Suprapubic skin (tissue), 4 donors: ENCODE results near the gene OTOF. TPM values are rescaled to one million over a fixed set of nuclear protein-coding genes. Genes with fewer than 3 reads are reported as not detected.

Source experiments
- DNase-seq, 2 donors: peaks; one replicate each; pipeline ENCODE4 v3.0.0-alpha.2; 2019; ENCODE audit warnings: low spot score in 2 of 2
- H3K27ac ChIP-seq: fragments of 200-600 bp; sonication (generic); one replicate; pipeline ENCODE4 v1.5.1; 2019
- H3K27me3 ChIP-seq: fragments of 200-600 bp; sonication (generic); one replicate; pipeline ENCODE4 v1.5.1; 2019
- H3K36me3 ChIP-seq: fragments of 200-600 bp; sonication (generic); one replicate; pipeline ENCODE4 v1.5.1; 2019
- H3K4me1 ChIP-seq: fragments of 200-600 bp; sonication (generic); one replicate; pipeline ENCODE4 v1.5.1; 2019
- H3K4me3 ChIP-seq: fragments of 200-600 bp; sonication (generic); one replicate; pipeline ENCODE4 v1.5.1; 2019; ENCODE audit warnings: mild to moderate bottlenecking
- H3K9me3 ChIP-seq: fragments of 200-600 bp; sonication (generic); one replicate; pipeline ENCODE4 v1.5.1; 2019
- EP300 ChIP-seq: sonication (generic); formaldehyde crosslinking; IDR thresholded peaks from one replicate; pipeline ENCODE4 v1.6.1; 2017; ENCODE audit warnings: antibody characterized with exemption
- POLR2A ChIP-seq, 2 donors: fragments of 450-650 bp; IDR thresholded peaks; one replicate each; pipeline ENCODE4 v1.6.1; 2017; ENCODE audit warnings: antibody characterized with exemption in 2 of 2, mild to moderate bottlenecking in 2 of 2, moderate library complexity in 2 of 2
- POLR2AphosphoS5 ChIP-seq, 3 donors: sonication (generic); formaldehyde crosslinking; IDR thresholded peaks; one replicate each; pipeline ENCODE4 v1.6.1; 2017; ENCODE audit warnings: antibody characterized with exemption in 3 of 3
- WGBS: methylation state at CpG from one replicate; pipeline ENCODE4 v1.1.5; 2018; 5-methylcytosine and 5-hydroxymethylcytosine counted together
- total RNA-seq, 4 donors: library from RNA; depleted of rRNA; stranded (reverse); fragments of >200 nt; gene quantifications; one replicate each; pipeline ENCODE4 v1.1.0, GENCODE V29; 2016
- TF ChIP-seq, protein P1 (sequence below), 2 donors: fragments of 200-600 bp in 1 of 2; fragments of 450-650 bp in 1 of 2; sonication (generic) in 1 of 2; IDR thresholded peaks; one replicate each; pipeline ENCODE4 v1.5.1; 2016 to 2019; ENCODE audit warnings: antibody characterized with exemption in 2 of 2, mild to moderate bottlenecking in 1 of 2, moderate library complexity in 1 of 2

Gene OTOF
- total RNA-seq, 4 donors from 2014 or later = 0.16 to 0.39 (median 0.17) TPM; not detected in 1

DNA sequence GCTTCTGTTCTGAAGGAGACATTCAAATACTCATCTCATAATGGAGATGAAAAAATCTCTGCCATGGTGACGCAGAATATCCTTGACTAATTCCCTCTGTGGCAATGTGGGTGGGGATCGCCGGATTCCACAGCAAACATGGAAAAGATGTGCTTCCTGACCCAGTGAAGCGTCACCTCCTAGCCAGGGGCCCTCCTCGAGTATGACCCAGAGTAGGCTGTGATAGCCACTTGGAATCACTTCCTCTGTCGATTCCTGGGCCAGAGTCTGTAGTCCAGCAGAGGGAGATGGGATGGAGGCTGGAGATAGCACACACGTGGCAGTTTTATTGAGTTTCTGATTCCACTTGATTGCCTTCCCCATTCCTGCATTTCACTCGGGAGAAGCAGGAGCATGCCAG is 39.4 kb downstream of the OTOF start:
- TF ChIP-seq POLR2A (IDR thresholded peaks at IDR 0.05) (no peak), POLR2AphosphoS5 (IDR thresholded peaks at IDR 0.05) (no peak), EP300 (no peak)
- TF ChIP-seq, protein P1, sequence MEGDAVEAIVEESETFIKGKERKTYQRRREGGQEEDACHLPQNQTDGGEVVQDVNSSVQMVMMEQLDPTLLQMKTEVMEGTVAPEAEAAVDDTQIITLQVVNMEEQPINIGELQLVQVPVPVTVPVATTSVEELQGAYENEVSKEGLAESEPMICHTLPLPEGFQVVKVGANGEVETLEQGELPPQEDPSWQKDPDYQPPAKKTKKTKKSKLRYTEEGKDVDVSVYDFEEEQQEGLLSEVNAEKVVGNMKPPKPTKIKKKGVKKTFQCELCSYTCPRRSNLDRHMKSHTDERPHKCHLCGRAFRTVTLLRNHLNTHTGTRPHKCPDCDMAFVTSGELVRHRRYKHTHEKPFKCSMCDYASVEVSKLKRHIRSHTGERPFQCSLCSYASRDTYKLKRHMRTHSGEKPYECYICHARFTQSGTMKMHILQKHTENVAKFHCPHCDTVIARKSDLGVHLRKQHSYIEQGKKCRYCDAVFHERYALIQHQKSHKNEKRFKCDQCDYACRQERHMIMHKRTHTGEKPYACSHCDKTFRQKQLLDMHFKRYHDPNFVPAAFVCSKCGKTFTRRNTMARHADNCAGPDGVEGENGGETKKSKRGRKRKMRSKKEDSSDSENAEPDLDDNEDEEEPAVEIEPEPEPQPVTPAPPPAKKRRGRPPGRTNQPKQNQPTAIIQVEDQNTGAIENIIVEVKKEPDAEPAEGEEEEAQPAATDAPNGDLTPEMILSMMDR (IDR thresholded peaks at IDR 0.05) = no peak

DNA sequence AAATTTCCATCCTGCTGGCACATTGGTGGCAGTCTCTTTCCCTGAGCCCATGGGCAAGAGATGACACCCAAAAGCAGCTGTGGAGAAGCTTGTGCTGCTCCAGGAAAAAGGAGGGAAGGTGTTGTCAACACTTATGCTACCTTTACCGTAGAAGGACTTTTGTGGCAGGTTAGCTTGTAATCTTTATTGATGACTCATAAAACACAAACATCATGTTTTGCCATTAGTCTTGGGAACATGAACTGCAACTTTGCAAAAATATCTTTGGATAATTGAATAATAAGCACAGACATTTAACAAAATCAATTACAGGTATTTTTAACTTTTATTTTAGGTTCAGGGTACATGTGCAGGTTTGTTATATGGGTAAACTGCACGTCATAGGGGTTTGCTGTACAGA is 42.8 kb downstream of the OTOF start:
- no peak for TF ChIP-seq EP300
- Histone ChIP-seq H3K9me3 (no peaks in the 10 kb centered on the region), H3K4me1 (no peaks in the 10 kb centered on the region), H3K27ac (no peak overlapping the region), H3K27me3 (no peaks in the 10 kb centered on the region), H3K36me3 (no peaks in the 10 kb centered on the region), H3K4me3 (no peak overlapping the region)
- 88% methylated on average over 2 of the region's 2 CpGs for WGBS
- DNase-seq = no peak

More for the DNA sequence above, 39.4 kb downstream of the OTOF start:
- DNase-seq = no peak
- Histone ChIP-seq H3K4me3 (no peak overlapping the region), H3K4me1 (no peaks in the 10 kb centered on the region), H3K36me3 (no peaks in the 10 kb centered on the region), H3K9me3 (no peaks in the 10 kb centered on the region), H3K27me3 (no peaks in the 10 kb centered on the region), H3K27ac (no peak overlapping the region)
- 53% methylated on average over 8 of the region's 8 CpGs for WGBS

DNA sequence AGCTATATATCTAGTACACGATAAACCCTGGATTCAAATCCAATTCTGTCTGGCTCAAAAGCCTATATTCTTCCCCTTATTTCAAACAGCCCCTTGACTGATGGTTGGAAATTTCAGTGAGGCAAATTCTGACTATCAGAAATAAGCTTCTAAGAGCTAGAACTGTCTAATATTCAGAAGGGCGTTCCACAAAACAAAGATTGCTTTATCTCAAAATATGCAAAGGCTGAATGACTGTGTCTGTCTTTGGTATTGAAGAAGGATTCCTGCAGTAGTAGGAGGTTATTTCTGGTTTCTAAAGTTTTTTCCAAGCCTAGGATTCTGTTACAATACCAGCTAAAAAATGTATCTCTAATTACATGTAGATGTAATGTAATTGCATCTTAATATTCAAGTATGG is 45.1 kb downstream of the OTOF start:
- H3K4me1 ChIP-seq = no peaks in the 10 kb centered on the region
- no peak overlapping the region for H3K4me3 ChIP-seq
- no peak overlapping the region for H3K27ac ChIP-seq
- H3K9me3 ChIP-seq = no peaks in the 10 kb centered on the region
- TF ChIP-seq POLR2AphosphoS5 (IDR thresholded peaks at IDR 0.05) (no peak), POLR2A (IDR thresholded peaks at IDR 0.05) (no peak), EP300 (no peak)
- TF ChIP-seq, protein P1 (IDR thresholded peaks at IDR 0.05) = no peak
- 50% methylated on average over 2 of the region's 2 CpGs for WGBS
- no peak for DNase-seq
- H3K36me3 ChIP-seq = no peaks in the 10 kb centered on the region
- H3K27me3 ChIP-seq = no peaks in the 10 kb centered on the region

DNA sequence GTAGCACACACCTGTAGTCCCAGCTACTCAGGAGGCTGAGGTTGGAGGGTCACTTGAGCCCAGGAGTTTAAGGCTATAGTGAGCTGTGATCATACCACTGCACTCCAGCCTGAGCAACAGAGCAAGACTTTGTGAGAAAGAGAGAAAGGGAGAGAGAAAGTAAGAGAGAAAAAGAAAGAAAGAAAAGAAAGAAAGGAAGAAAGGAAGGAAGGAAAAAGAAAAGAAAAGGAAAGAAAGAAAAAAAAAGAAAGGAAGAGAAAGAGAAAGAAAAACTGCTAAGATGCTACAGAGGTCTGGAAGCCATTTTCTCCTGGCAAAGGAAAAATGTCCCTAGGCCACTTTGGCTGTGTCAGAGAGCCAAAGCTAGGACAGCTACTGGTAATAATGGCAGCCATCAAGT is 45.6 kb downstream of the OTOF start:
- H3K27ac ChIP-seq = no peak overlapping the region
- no peaks in the 10 kb centered on the region for H3K36me3 ChIP-seq
- H3K4me1 ChIP-seq = no peaks in the 10 kb centered on the region
- no peak overlapping the region for H3K4me3 ChIP-seq
- no peaks in the 10 kb centered on the region for H3K9me3 ChIP-seq
- no peaks in the 10 kb centered on the region for H3K27me3 ChIP-seq
- no peak for DNase-seq
- TF ChIP-seq POLR2A (IDR thresholded peaks at IDR 0.05) = no peak

DNA sequence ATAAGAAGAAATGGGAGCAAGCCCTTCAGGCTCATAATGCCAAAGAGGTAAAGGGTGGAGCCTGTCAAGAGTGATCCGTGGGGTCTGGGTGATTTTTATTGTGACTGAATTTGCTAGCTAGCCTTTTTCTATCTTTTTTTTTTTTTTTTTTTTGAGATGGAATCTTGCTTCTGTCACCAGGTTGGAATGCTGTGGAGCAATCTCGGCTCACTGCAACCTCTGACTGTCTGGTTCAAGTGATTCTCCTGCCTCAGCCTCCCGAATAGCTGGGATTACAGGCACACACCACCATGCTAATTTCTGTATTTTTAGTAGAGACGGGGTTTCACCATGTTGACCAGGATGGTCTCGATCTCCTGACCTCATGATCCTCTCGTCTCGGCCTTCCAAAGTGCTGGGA is 47.1 kb downstream of the OTOF start:
- Histone ChIP-seq H3K4me3 (no peak overlapping the region), H3K4me1 (no peaks in the 10 kb centered on the region), H3K36me3 (no peaks in the 10 kb centered on the region), H3K27ac (no peak overlapping the region), H3K27me3 (no peaks in the 10 kb centered on the region), H3K9me3 (no peaks in the 10 kb centered on the region)
- DNase-seq = no peak
- TF ChIP-seq EP300 (no peak), POLR2AphosphoS5 (IDR thresholded peaks at IDR 0.05) (no peak), POLR2A (IDR thresholded peaks at IDR 0.05) (no peak)
- TF ChIP-seq, protein P1 (IDR thresholded peaks at IDR 0.05) = no peak
- 82% methylated on average over 7 of the region's 7 CpGs for WGBS

DNA sequence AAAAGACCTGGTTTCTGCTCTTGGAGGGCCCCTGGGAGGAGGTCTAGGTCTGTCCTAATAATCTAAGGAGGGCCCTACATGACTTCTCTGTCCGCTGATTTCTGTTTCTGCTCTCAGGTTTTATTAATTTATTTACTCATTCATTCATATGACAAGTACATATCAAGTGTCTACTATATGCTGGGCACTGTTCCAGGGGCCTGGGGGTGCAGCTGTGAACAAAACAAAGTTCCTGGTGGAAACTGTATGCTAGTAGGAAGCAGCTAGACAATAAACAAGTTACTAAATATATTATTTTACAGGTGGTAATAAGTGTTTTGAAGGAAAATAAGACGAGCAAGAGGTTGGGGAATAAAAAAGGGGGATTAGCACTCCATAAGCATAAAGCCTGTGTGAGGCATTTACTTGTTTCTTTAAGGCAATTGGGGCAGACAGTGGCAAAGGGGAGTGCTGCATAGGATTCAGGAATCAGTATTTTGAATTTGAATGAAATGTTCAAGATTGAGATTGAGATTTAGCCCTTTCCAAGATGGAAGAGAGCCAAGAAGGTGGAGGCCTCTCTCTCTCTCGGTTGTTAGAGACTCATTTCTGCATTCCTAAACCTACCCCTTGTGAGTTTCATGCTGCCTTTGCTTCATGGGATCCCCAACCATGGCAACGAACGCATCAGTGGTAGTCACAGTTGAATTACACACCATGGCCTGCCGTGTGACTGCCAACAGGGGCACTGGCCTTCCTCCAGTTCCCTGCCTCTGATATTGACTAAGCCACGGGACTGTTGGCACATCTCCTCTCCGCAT is 47.9 kb downstream of the OTOF start:
- Histone ChIP-seq H3K4me1 (no peaks in the 10 kb centered on the region), H3K36me3 (no peaks in the 10 kb centered on the region), H3K4me3 (no peak overlapping the region), H3K9me3 (no peaks in the 10 kb centered on the region), H3K27me3 (no peaks in the 10 kb centered on the region), H3K27ac (no peak overlapping the region)
- WGBS = 51% methylated on average over 8 of the region's 8 CpGs
- TF ChIP-seq, protein P1 (IDR thresholded peaks at IDR 0.05) = no peak
- no peak for TF ChIP-seq POLR2AphosphoS5 (IDR thresholded peaks at IDR 0.05)
- TF ChIP-seq EP300 = no peak
- no peak for TF ChIP-seq POLR2A (IDR thresholded peaks at IDR 0.05)
- DNase-seq = no peak
